GM06990 (cell line): Measurements from ENCODE around the gene CELF2.

Experiments used
- DNase-seq: peaks from one replicate; pipeline ENCODE4 v3.0.0-alpha.2; 2011; ENCODE audit not compliant: insufficient read length; ENCODE audit errors: extremely low read depth
- H3K27me3 ChIP-seq: replicated peaks from 2 replicates; pipeline ENCODE4 v1.6.0; 2011; ENCODE audit warnings: low read length; ENCODE audit not compliant: control insufficient read depth, insufficient read depth
- H3K36me3 ChIP-seq: 2 replicates; pipeline ENCODE4 v1.5.1; 2011; ENCODE audit warnings: low read length; ENCODE audit not compliant: control insufficient read depth, insufficient read depth
- H3K4me3 ChIP-seq: replicated peaks from 2 replicates; pipeline ENCODE4 v1.5.1; 2011; ENCODE audit warnings: low read depth, mild to moderate bottlenecking, control low read depth, low read length
- CTCF ChIP-seq: IDR thresholded peaks from 2 replicates; pipeline ENCODE4 v1.5.1; 2011; ENCODE audit warnings: low read length, control low read depth, mild to moderate bottlenecking, inconsistent platforms; ENCODE audit not compliant: insufficient read depth, poor library complexity, severe bottlenecking

The CELF2 gene

DNA sequence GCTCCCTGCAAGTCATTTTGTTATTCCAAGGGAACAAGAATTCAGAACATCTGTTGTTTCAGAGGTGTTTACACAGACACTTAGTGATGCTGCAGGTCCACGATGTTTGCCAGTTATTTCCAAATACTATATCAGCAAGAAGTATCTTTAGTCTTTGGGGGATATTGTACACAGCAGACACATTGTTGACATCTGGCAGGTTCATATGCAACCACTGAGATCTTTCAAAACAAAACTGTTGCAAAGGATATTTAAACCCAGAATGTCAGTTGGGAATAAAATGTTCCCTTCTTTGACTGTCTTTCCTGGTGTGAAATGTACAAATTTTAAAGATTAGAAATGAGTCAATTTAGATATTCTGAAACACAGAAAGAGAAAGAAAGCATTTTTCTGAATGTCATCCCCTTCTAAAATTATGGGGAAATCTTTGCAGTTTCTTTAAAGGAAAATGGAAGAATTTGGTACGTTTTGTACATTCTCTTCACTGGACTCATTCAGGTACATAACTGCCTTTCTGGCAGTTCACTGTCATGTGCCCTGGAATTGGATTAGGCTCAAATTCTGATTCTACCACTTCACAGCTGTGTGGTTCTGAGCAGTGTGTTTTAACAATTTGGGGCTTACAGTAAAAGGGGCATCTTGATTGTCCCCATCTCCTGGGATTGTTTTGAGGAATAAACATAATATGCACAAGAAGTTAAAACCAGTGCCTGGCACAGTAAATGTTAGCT, 40.3 kb upstream of the CELF2 start:
- TF ChIP-seq CTCF = no peak
- Histone ChIP-seq H3K27me3 (peaks cover 1% of the 10 kb centered on the region), H3K4me3 (no peak overlapping the region), H3K36me3 (no peaks in the 10 kb centered on the region)
- DNase-seq = no peak

- Histone ChIP-seq H3K36me3 (no peaks in the 10 kb centered on the region), H3K27me3 (peaks cover 1% of the 10 kb centered on the region), H3K4me3 (no peak overlapping the region)
- DNase-seq = no peak
- no peak for TF ChIP-seq CTCF
These were observed 39.7 kb upstream of the CELF2 start for GRCh38 chr10:10977978-10978377.

- no peak for TF ChIP-seq CTCF
- H3K4me3 ChIP-seq = no peak overlapping the region
- no peaks in the 10 kb centered on the region for H3K36me3 ChIP-seq
- DNase-seq = no peak
- H3K27me3 ChIP-seq = no peaks in the 10 kb centered on the region
These were observed 32.3 kb upstream of the CELF2 start for GRCh38 chr10:10985361-10985760.

- TF ChIP-seq CTCF = no peak
- H3K27me3 ChIP-seq = no peaks in the 10 kb centered on the region
- no peak for DNase-seq
- H3K36me3 ChIP-seq = no peaks in the 10 kb centered on the region
- no peak overlapping the region for H3K4me3 ChIP-seq
These were observed 31.1 kb upstream of the CELF2 start for GRCh38 chr10:10986606-10987005.

DNA sequence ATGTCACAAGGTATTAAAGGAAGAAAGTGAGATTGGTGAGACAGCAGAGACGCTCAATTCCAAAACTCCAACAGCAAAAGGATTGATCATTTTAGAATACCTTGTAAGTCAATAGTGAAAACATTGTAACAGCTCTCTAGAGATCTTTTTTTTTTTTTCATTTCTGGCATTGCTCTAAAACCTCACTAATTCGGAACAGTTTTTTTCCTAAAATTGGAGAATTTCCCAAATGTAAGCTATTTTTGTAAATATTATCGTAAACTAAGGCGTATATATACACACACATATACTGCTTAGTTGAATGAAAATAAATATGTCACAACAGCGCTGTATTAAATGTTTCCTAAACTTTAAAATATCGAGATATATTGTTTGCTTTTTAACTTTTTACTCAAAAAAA, 30.6 kb upstream of the CELF2 start:
- no peak for DNase-seq
- TF ChIP-seq CTCF = no peak
- Histone ChIP-seq H3K4me3 (no peak overlapping the region), H3K27me3 (no peaks in the 10 kb centered on the region), H3K36me3 (no peaks in the 10 kb centered on the region)

DNA sequence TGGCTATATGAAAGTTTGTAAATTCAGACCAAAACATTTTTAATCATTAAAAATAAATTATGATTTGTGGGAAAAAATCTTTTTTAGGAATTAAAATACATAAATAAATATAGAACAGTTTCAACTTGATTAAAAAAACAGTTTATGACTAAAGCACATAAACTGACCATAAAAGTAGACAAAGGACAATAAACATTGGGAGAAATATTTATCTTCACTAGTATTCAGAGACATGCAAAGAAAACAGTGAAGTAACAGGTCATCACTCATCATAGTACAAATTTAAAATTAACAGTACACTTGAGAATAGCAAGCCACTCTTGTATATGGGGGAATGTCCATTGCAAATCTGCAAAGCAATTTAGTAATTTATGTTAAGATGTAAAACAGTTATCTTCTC, 28.0 kb upstream of the CELF2 start:
- DNase-seq = no peak
- TF ChIP-seq CTCF = no peak
- Histone ChIP-seq H3K27me3 (no peaks in the 10 kb centered on the region; the same call in 1 of the 2 replicates), H3K36me3 (no peaks in the 10 kb centered on the region), H3K4me3 (no peak overlapping the region)
